DMS 273 (cell line): Measurements from ENCODE around the gene ZNF135.

ENCODE experiments used
- DNase-seq: peaks from one replicate; lab custom pipeline; 2025; ENCODE audit not compliant: unreplicated experiment; lab: John Stamatoyannopoulos, UW

Gene ZNF135

GRCh38 chr19:58059003-58059670, at the start of gene ZNF135:
Gene ZNF135 (plus strand): TSS chr19:58059282. CDS start chr19:58060003, 721 bp downstream.
- DNase-seq: peak; percentile 94

GRCh38 chr19:58009301-58009665, 49.8 kb upstream of the ZNF135 start:
- no peak for DNase-seq

- peak; percentile 96 for DNase-seq
Measured at GRCh38 chr19:58009666-58010301, 49.3 kb upstream of the ZNF135 start.

- DNase-seq: no peak
Measured at GRCh38 chr19:58010507-58010906, 48.6 kb upstream of the ZNF135 start.

- no peak for DNase-seq
Measured at GRCh38 chr19:58014141-58014540, 44.9 kb upstream of the ZNF135 start.

- no peak for DNase-seq
Measured at GRCh38 chr19:58020129-58020528, 39.0 kb upstream of the ZNF135 start.

- DNase-seq: peak; percentile 81
Measured at GRCh38 chr19:58021541-58022282, 37.4 kb upstream of the ZNF135 start.

GRCh38 chr19:58022283-58022660, 36.8 kb upstream of the ZNF135 start:
- no peak for DNase-seq

GRCh38 chr19:58024661-58025060, 34.4 kb upstream of the ZNF135 start:
- DNase-seq: no peak

- DNase-seq: peak; percentile 96
Measured at GRCh38 chr19:58033741-58034476, 25.2 kb upstream of the ZNF135 start, which contains the start of gene ZSCAN1. Gene ZSCAN1 (plus strand): TSS chr19:58034025. CDS start chr19:58037837, 3,812 bp downstream.

GRCh38 chr19:58034477-58034793, 24.6 kb upstream of the ZNF135 start:
- DNase-seq: no peak

GRCh38 chr19:58035863-58036262, 23.2 kb upstream of the ZNF135 start:
- DNase-seq: no peak

GRCh38 chr19:58037927-58038687, 21.0 kb upstream of the ZNF135 start:
- DNase-seq: peak; percentile 87

- DNase-seq: no peak
Measured at GRCh38 chr19:58038688-58039204, 20.3 kb upstream of the ZNF135 start.

GRCh38 chr19:58040751-58041525, 18.1 kb upstream of the ZNF135 start:
- no peak for DNase-seq

GRCh38 chr19:58042495-58043340, 16.4 kb upstream of the ZNF135 start:
- DNase-seq: no peak

GRCh38 chr19:58044391-58044790, 14.7 kb upstream of the ZNF135 start:
- DNase-seq: no peak

GRCh38 chr19:58044886-58045285, 14.2 kb upstream of the ZNF135 start:
- no peak for DNase-seq
